HepG2 (cell line): Measurements from ENCODE around the gene OR6S1. TPM values are rescaled to one million over a fixed set of nuclear protein-coding genes. Genes with fewer than 3 reads are reported as not detected.

Source experiments
- AHR ChIP-seq: IDR thresholded peaks from 2 replicates; pipeline ENCODE4 v1.6.1; 2018; ENCODE audit warnings: missing genetic modification reagents, missing compliant biosample characterization
- ARNT2 ChIP-seq: sonication (generic); formaldehyde crosslinking; IDR thresholded peaks from 2 replicates; pipeline ENCODE4 v1.8.0; 2022; ENCODE audit warnings: mild to moderate bottlenecking, low read depth, missing genetic modification reagents, moderate library complexity
- FOXA3 ChIP-seq: IDR thresholded peaks from 2 replicates; pipeline ENCODE4 v1.6.1; 2016; ENCODE audit warnings: missing genetic modification reagents, missing compliant biosample characterization
- FOXC1 ChIP-seq: sonication (generic); formaldehyde crosslinking; IDR thresholded peaks from 2 replicates; pipeline ENCODE4 v1.8.0; 2022; ENCODE audit warnings: mild to moderate bottlenecking, missing genetic modification reagents, borderline replicate concordance
- FOXK1 ChIP-seq: sonication (generic); formaldehyde crosslinking; IDR thresholded peaks from 2 replicates; pipeline ENCODE4 v1.4.0; 2020; ENCODE audit warnings: low read depth, missing genetic modification reagents, borderline replicate concordance
- GFI1 ChIP-seq: sonication (generic); formaldehyde crosslinking; IDR thresholded peaks from 2 replicates; pipeline ENCODE4 v1.5.0; 2020; ENCODE audit warnings: missing genetic modification reagents, mild to moderate bottlenecking, borderline replicate concordance
- HNF4A ChIP-seq: sonication (generic); formaldehyde crosslinking; IDR thresholded peaks from 2 replicates; pipeline ENCODE4 v1.4.0; 2020; ENCODE audit warnings: missing genetic modification reagents
- JUNB ChIP-seq: sonication (generic); formaldehyde crosslinking; IDR thresholded peaks from 2 replicates; pipeline ENCODE4 v1.8.0; 2022; ENCODE audit warnings: missing genetic modification reagents, mild to moderate bottlenecking, borderline replicate concordance
- NFKBIZ ChIP-seq: IDR thresholded peaks from 2 replicates; pipeline ENCODE4 v1.6.1; 2018; ENCODE audit warnings: missing genetic modification reagents, missing compliant biosample characterization
- PAF1 ChIP-seq: IDR thresholded peaks from 2 replicates; pipeline ENCODE4 v1.6.1; 2016; ENCODE audit warnings: missing genetic modification reagents, missing compliant biosample characterization
- REPIN1 ChIP-seq: sonication (generic); formaldehyde crosslinking; IDR thresholded peaks from 2 replicates; pipeline ENCODE4 v1.8.0; 2022; ENCODE audit warnings: missing genetic modification reagents, low read depth, mild to moderate bottlenecking, borderline replicate concordance
- RNF2 ChIP-seq: fragments of 450-650 bp; conservative IDR thresholded peaks from 2 replicates; pipeline ENCODE4 v1.6.1; 2016; ENCODE audit warnings: low read depth
- SPEN ChIP-seq: sonication (generic); formaldehyde crosslinking; IDR thresholded peaks from 2 replicates; pipeline ENCODE4 v1.5.1; 2020; ENCODE audit warnings: low read depth, mild to moderate bottlenecking, missing genetic modification reagents
- TEAD2 ChIP-seq: sonication (generic); formaldehyde crosslinking; IDR thresholded peaks from 2 replicates; pipeline ENCODE4 v1.9.0; 2021; ENCODE audit warnings: missing genetic modification reagents
- TEAD3 ChIP-seq: optimal IDR thresholded peaks from 2 replicates; pipeline ENCODE3; 2016; ENCODE audit warnings: borderline replicate concordance
- TOE1 ChIP-seq: sonication (generic); formaldehyde crosslinking; IDR thresholded peaks from 2 replicates; pipeline ENCODE4 v1.4.0; 2020; ENCODE audit warnings: mild to moderate bottlenecking, missing genetic modification reagents
- ZFP41 ChIP-seq: sonication (generic); formaldehyde crosslinking; IDR thresholded peaks from 2 replicates; pipeline ENCODE4 v1.4.0; 2020; ENCODE audit warnings: mild to moderate bottlenecking, missing genetic modification reagents, borderline replicate concordance
- ZNF143 ChIP-seq: sonication (generic); formaldehyde crosslinking; IDR thresholded peaks from 2 replicates; pipeline ENCODE4 v1.4.0; 2020; ENCODE audit warnings: missing genetic modification reagents
- polyA plus RNA-seq, 8 experiments: library from polyadenylated mRNA; depleted of rRNA in 3 of 8; stranded (reverse) in 7 of 8; unstranded in 1 of 8; fragments of >200 nt; fragmentation: Illumina TruSeq in 4 of 8; extraction: Trizol in 4 of 8; gene quantifications; 2 replicates each; pipeline versions ENCODE4 v1.2.1 to v1.2.3, GENCODE V29; 2011 to 2016; ENCODE audit warnings: low read depth in 4 of 8, missing spikeins in 1 of 8, mixed read lengths in 1 of 8; ENCODE audit not compliant: insufficient read depth in 1 of 8
- total RNA-seq, 5 experiments: library from RNA; depleted of rRNA; stranded (reverse); fragments of >200 nt; fragmentation: Illumina TruSeq; extraction: Trizol; gene quantifications; 2 replicates each; pipeline ENCODE4 v1.2.3, GENCODE V29; 2016; ENCODE audit warnings: low read depth in 1 of 5
- TF ChIP-seq, protein P1 (sequence below): sonication (generic); formaldehyde crosslinking; IDR thresholded peaks from 2 replicates; pipeline ENCODE4 v1.4.0; 2020; ENCODE audit warnings: mild to moderate bottlenecking, missing genetic modification reagents, borderline replicate concordance
- TF ChIP-seq, protein P2 (sequence below): sonication (generic); formaldehyde crosslinking; IDR thresholded peaks from 2 replicates; pipeline ENCODE4 v1.9.0; 2021; ENCODE audit warnings: missing genetic modification reagents, borderline replicate concordance

Gene OR6S1
- total and polyA plus RNA-seq, 2 of the 13 experiments (the other 11 are each of a cell fraction or from before 2014, with no cell fraction given): 0.09 TPM; not detected in 1

DNA sequence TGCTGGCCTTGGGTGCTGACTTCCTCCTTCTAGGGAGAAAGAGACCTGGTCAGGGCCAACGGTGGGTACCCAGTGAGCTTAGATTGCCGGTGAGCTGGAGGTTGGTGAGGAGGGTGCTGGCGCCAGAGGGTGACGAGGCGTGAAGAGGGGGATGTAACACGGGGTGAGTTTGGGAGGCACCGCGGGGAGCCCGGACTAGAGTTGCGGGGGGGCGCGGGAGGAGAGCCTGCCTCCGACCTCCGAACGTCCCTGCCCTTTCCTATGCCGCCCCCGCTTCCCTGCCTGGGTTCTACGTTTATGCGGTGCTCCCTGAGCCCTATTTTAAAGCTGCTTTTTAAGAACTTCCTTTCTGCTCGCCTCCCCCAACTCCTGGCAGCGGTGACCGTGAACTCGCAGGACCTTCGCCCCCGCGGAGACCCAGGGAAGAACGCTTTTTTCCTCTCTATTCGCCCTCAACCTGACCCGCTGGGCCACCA is 18.6 kb downstream of the OR6S1 start (continued):
- TF ChIP-seq HNF4A (peak; percentile 51), ARNT2 (CRISPR knock-in tag) (no peak), ZFP41 (CRISPR knock-in tag) (no peak), FOXK1 (CRISPR knock-in tag) (no peak), SPEN (CRISPR knock-in tag) (no peak), ZNF143 (no peak), RNF2 (no peak), TEAD3 (CRISPR knock-in tag) (peak; percentile 51), NFKBIZ (CRISPR knock-in tag) (no peak), FOXA3 (0 out of 2 replicates have a peak, but pooled peaks have one; percentile 8), JUNB (CRISPR knock-in tag) (no peak), PAF1 (CRISPR knock-in tag) (no peak), TOE1 (CRISPR knock-in tag) (no peak), AHR (no peak), GFI1 (CRISPR knock-in tag) (no peak), REPIN1 (CRISPR knock-in tag) (peak; percentile 36; the same call in 1 of the 2 replicates), FOXC1 (CRISPR knock-in tag) (no peak), TEAD2 (CRISPR knock-in tag) (no peak)
- TF ChIP-seq, protein P1, sequence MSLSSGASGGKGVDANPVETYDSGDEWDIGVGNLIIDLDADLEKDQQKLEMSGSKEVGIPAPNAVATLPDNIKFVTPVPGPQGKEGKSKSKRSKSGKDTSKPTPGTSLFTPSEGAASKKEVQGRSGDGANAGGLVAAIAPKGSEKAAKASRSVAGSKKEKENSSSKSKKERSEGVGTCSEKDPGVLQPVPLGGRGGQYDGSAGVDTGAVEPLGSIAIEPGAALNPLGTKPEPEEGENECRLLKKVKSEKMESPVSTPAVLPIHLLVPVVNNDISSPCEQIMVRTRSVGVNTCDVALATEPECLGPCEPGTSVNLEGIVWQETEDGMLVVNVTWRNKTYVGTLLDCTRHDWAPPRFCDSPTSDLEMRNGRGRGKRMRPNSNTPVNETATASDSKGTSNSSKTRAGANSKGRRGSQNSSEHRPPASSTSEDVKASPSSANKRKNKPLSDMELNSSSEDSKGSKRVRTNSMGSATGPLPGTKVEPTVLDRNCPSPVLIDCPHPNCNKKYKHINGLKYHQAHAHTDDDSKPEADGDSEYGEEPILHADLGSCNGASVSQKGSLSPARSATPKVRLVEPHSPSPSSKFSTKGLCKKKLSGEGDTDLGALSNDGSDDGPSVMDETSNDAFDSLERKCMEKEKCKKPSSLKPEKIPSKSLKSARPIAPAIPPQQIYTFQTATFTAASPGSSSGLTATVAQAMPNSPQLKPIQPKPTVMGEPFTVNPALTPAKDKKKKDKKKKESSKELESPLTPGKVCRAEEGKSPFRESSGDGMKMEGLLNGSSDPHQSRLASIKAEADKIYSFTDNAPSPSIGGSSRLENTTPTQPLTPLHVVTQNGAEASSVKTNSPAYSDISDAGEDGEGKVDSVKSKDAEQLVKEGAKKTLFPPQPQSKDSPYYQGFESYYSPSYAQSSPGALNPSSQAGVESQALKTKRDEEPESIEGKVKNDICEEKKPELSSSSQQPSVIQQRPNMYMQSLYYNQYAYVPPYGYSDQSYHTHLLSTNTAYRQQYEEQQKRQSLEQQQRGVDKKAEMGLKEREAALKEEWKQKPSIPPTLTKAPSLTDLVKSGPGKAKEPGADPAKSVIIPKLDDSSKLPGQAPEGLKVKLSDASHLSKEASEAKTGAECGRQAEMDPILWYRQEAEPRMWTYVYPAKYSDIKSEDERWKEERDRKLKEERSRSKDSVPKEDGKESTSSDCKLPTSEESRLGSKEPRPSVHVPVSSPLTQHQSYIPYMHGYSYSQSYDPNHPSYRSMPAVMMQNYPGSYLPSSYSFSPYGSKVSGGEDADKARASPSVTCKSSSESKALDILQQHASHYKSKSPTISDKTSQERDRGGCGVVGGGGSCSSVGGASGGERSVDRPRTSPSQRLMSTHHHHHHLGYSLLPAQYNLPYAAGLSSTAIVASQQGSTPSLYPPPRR: peak; percentile 36; the same call in 1 of the 2 replicates
- TF ChIP-seq, protein P2, sequence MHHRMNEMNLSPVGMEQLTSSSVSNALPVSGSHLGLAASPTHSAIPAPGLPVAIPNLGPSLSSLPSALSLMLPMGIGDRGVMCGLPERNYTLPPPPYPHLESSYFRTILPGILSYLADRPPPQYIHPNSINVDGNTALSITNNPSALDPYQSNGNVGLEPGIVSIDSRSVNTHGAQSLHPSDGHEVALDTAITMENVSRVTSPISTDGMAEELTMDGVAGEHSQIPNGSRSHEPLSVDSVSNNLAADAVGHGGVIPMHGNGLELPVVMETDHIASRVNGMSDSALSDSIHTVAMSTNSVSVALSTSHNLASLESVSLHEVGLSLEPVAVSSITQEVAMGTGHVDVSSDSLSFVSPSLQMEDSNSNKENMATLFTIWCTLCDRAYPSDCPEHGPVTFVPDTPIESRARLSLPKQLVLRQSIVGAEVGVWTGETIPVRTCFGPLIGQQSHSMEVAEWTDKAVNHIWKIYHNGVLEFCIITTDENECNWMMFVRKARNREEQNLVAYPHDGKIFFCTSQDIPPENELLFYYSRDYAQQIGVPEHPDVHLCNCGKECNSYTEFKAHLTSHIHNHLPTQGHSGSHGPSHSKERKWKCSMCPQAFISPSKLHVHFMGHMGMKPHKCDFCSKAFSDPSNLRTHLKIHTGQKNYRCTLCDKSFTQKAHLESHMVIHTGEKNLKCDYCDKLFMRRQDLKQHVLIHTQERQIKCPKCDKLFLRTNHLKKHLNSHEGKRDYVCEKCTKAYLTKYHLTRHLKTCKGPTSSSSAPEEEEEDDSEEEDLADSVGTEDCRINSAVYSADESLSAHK (CRISPR knock-in tag): no peak
